SK-N-MC (cell line): ENCODE measurements around the gene VEPH1.

Experiments
- DNase-seq: peaks from one replicate; pipeline ENCODE4 v3.0.0-alpha.2; 2011; ENCODE audit warnings: low read depth, low spot score
- H3K27ac ChIP-seq: fragments of 200-600 bp; sonication (generic); 2 replicates; pipeline ENCODE4 v1.5.1; 2016; ENCODE audit warnings: mixed run types
- H3K36me3 ChIP-seq: fragments of 200-600 bp; sonication (generic); 2 replicates; pipeline ENCODE4 v1.6.1; 2017; ENCODE audit warnings: antibody characterized with exemption, low read length, mixed read lengths; ENCODE audit not compliant: insufficient read depth
- H3K4me3 ChIP-seq: fragments of 200-600 bp; sonication (generic); 2 replicates; pipeline ENCODE4 v1.5.1; 2016
- H3K9ac ChIP-seq: fragments of 200-600 bp; sonication (generic); 2 replicates; pipeline ENCODE4 v1.8.0; 2017; ENCODE audit warnings: mixed run types, mixed read lengths; ENCODE audit not compliant: insufficient read length
- H3K9me3 ChIP-seq: fragments of 200-600 bp; sonication (generic); 2 replicates; pipeline ENCODE4 v1.6.1; 2017; ENCODE audit warnings: low read depth, mild to moderate bottlenecking, antibody characterized with exemption, low read length, moderate library complexity, mixed read lengths
- EZH2 ChIP-seq: fragments of 200-600 bp; sonication (generic); IDR thresholded peaks from one replicate; pipeline ENCODE4 v1.6.1; 2017; ENCODE audit warnings: antibody characterized with exemption
- FOXP2 ChIP-seq: optimal IDR thresholded peaks from 2 replicates; pipeline ENCODE3; 2011; ENCODE audit warnings: mild to moderate bottlenecking, moderate library complexity; ENCODE audit not compliant: insufficient read depth; ENCODE audit errors: extremely low read length, control extremely low read depth
- POLR2AphosphoS5 ChIP-seq: IDR thresholded peaks from 2 replicates; pipeline ENCODE4 v1.6.1; 2012; ENCODE audit warnings: mild to moderate bottlenecking, low read depth, low read length, borderline replicate concordance

Gene VEPH1

GRCh38 chr3:157313186-157313585 lies 190.0 kb downstream of the VEPH1 start:
- Histone ChIP-seq H3K36me3 (no peaks in the 10 kb centered on the region), H3K4me3 (no peak overlapping the region), H3K27ac (peak overlapping the region; percentile 34; the same call in 1 of the 2 replicates), H3K9me3 (no peaks in the 10 kb centered on the region), H3K9ac (no peak overlapping the region)
- DNase-seq = no peak
- TF ChIP-seq FOXP2 (no peak), EZH2 (no peak), POLR2AphosphoS5 (no peak)

- Histone ChIP-seq H3K4me3 (peak overlapping the region; percentile 65), H3K9ac (peak overlapping the region; percentile 79), H3K36me3 (no peaks in the 10 kb centered on the region), H3K9me3 (no peaks in the 10 kb centered on the region), H3K27ac (peak overlapping the region; percentile 99)
- TF ChIP-seq POLR2AphosphoS5 = no peak
- no peak for TF ChIP-seq EZH2
- TF ChIP-seq FOXP2 = no peak
- no peak for DNase-seq
These were observed 190.9 kb downstream of the VEPH1 start for GRCh38 chr3:157312376-157312745.

GRCh38 chr3:157311633-157312375 lies 191.4 kb downstream of the VEPH1 start:
- DNase-seq = peak; percentile 99
- Histone ChIP-seq H3K36me3 (no peaks in the 10 kb centered on the region), H3K4me3 (peak overlapping the region; percentile 65), H3K27ac (peak overlapping the region; percentile 99), H3K9me3 (no peaks in the 10 kb centered on the region), H3K9ac (peak overlapping the region; percentile 79)
- TF ChIP-seq FOXP2 (peak; percentile 9), EZH2 (no peak), POLR2AphosphoS5 (peak; percentile 69; the same call in 1 of the 2 replicates)

GRCh38 chr3:157310329-157311052 lies 192.7 kb downstream of the VEPH1 start:
- H3K9me3 ChIP-seq = no peaks in the 10 kb centered on the region
- H3K27ac ChIP-seq = peak overlapping the region; percentile 99
- no peaks in the 10 kb centered on the region for H3K36me3 ChIP-seq
- DNase-seq = no peak
- TF ChIP-seq EZH2 = no peak
- no peak for TF ChIP-seq FOXP2
- no peak for TF ChIP-seq POLR2AphosphoS5
- H3K4me3 ChIP-seq = no peak overlapping the region
- H3K9ac ChIP-seq = no peak overlapping the region

GRCh38 chr3:157306502-157306901 lies 196.7 kb downstream of the VEPH1 start:
- no peak overlapping the region for H3K9ac ChIP-seq
- H3K27ac ChIP-seq = no peak overlapping the region
- no peaks in the 10 kb centered on the region for H3K9me3 ChIP-seq
- no peaks in the 10 kb centered on the region for H3K36me3 ChIP-seq
- H3K4me3 ChIP-seq = no peak overlapping the region
- no peak for TF ChIP-seq POLR2AphosphoS5
- no peak for TF ChIP-seq EZH2
- DNase-seq = no peak

GRCh38 chr3:157305392-157305791 lies 197.8 kb downstream of the VEPH1 start:
- TF ChIP-seq FOXP2 (no peak), EZH2 (no peak)
- Histone ChIP-seq H3K27ac (no peak overlapping the region), H3K36me3 (no peaks in the 10 kb centered on the region), H3K9ac (no peak overlapping the region), H3K9me3 (no peaks in the 10 kb centered on the region), H3K4me3 (no peak overlapping the region)
- DNase-seq = no peak

- H3K9me3 ChIP-seq = no peaks in the 10 kb centered on the region
- no peak overlapping the region for H3K4me3 ChIP-seq
- DNase-seq = no peak
- H3K36me3 ChIP-seq = no peaks in the 10 kb centered on the region
- TF ChIP-seq POLR2AphosphoS5 (no peak), EZH2 (no peak), FOXP2 (no peak)
- H3K27ac ChIP-seq = peak overlapping the region; percentile 71; the same call in 1 of the 2 replicates
- no peak overlapping the region for H3K9ac ChIP-seq
These were observed 201.5 kb downstream of the VEPH1 start for GRCh38 chr3:157301755-157302154.

- DNase-seq = no peak
- no peak overlapping the region for H3K4me3 ChIP-seq
- H3K9ac ChIP-seq = no peak overlapping the region
- H3K36me3 ChIP-seq = no peaks in the 10 kb centered on the region
- TF ChIP-seq EZH2 (no peak), POLR2AphosphoS5 (no peak), FOXP2 (no peak)
- peak overlapping the region; percentile 71; the same call in 1 of the 2 replicates for H3K27ac ChIP-seq
- no peaks in the 10 kb centered on the region for H3K9me3 ChIP-seq
These were observed 202.1 kb downstream of the VEPH1 start for GRCh38 chr3:157300981-157301663.
